Panc1 (cell line): Measurements from ENCODE around the gene KLK15.

Source experiments
- CTCF ChIP-seq: fragments of 450-650 bp; IDR thresholded peaks from 2 replicates; pipeline ENCODE4 v1.5.1; 2017; ENCODE audit warnings: mild to moderate bottlenecking
- POLR2AphosphoS5 ChIP-seq: IDR thresholded peaks from 2 replicates; pipeline ENCODE4 v1.6.1; 2012; ENCODE audit warnings: mild to moderate bottlenecking, low read depth, low read length, moderate library complexity

- TF ChIP-seq CTCF: no peak
- TF ChIP-seq POLR2AphosphoS5: no peak
Observed at GRCh38 chr19:50876456-50876855, 43.1 kb upstream of the KLK15 start.
